T-helper 2 cell treated with Interferon-gamma antibody and Interleukin-4, amounts not matched to agents 100 ng/mL and 5 ng/mL, for 36 hours (primary cell): Measurements from ENCODE around the gene AFF3. TPM values are rescaled to one million over a fixed set of nuclear protein-coding genes. Genes with fewer than 3 reads are reported as not detected.

Experiments used
- intact Hi-C: fragments of 100-400 bp; cut with micrococcal nuclease; formaldehyde crosslinking; loops from one replicate; pipeline ENCODE4 v1.15.1; 2023
- total RNA-seq: library from RNA; stranded (reverse); gene quantifications from 2 replicates; pipeline ENCODE4 v1.2.3, GENCODE V29; 2022

AFF3 gene
- total RNA-seq, 1 donor from 2014 or later: 6.0 TPM

- intact Hi-C loops: no loop called here
Measured at GRCh38 chr2:99565227-99565626, 577.2 kb downstream of the AFF3 start.

GRCh38 chr2:99562516-99562915, 579.9 kb downstream of the AFF3 start:
- intact Hi-C loops: no loop called here

- intact Hi-C loops: no loop called here
Measured at GRCh38 chr2:99561804-99562203, 580.6 kb downstream of the AFF3 start.

- intact Hi-C loops: loop anchor here (1.0 to 5.0 kb wide), 4 partner anchors 258 to 822 kb away; no protein-coding TSS in a partner anchor
Measured at GRCh38 chr2:99559075-99559662, 583.2 kb downstream of the AFF3 start.

- intact Hi-C loops: loop anchor here (5.0 kb wide), 2 partner anchors 262 to 707 kb away; no protein-coding TSS in a partner anchor
Measured at GRCh38 chr2:99555404-99555803, 587.0 kb downstream of the AFF3 start.

GRCh38 chr2:99554871-99555270, 587.5 kb downstream of the AFF3 start:
- intact Hi-C loops: loop anchor here (5.0 kb wide), 2 partner anchors 262 to 707 kb away; no protein-coding TSS in a partner anchor

GRCh38 chr2:99554238-99554637, 588.2 kb downstream of the AFF3 start:
- intact Hi-C loops: no loop called here

- intact Hi-C loops: no loop called here
Measured at GRCh38 chr2:99552529-99552928, 589.9 kb downstream of the AFF3 start.

GRCh38 chr2:99550368-99550767, 592.0 kb downstream of the AFF3 start:
- intact Hi-C loops: no loop called here

- intact Hi-C loops: no loop called here
Measured at GRCh38 chr2:99545604-99546003, 596.8 kb downstream of the AFF3 start.

GRCh38 chr2:99545066-99545465, 597.3 kb downstream of the AFF3 start:
- intact Hi-C loops: no loop called here

- intact Hi-C loops: no loop called here
Measured at GRCh38 chr2:99544608-99545007, 597.8 kb downstream of the AFF3 start.

- intact Hi-C loops: no loop called here
Measured at GRCh38 chr2:99543247-99543646, 599.1 kb downstream of the AFF3 start.

- intact Hi-C loops: no loop called here
Measured at GRCh38 chr2:99537910-99538485, 604.4 kb downstream of the AFF3 start.

- intact Hi-C loops: no loop called here
Measured at GRCh38 chr2:99524056-99524455, 618.3 kb downstream of the AFF3 start.

GRCh38 chr2:99522157-99522556, 620.2 kb downstream of the AFF3 start:
- intact Hi-C loops: no loop called here

GRCh38 chr2:99520813-99521212, 621.6 kb downstream of the AFF3 start:
- intact Hi-C loops: no loop called here

GRCh38 chr2:99520195-99520594, 622.2 kb downstream of the AFF3 start:
- intact Hi-C loops: no loop called here

GRCh38 chr2:99514357-99514756, 628.0 kb downstream of the AFF3 start:
- intact Hi-C loops: no loop called here

- intact Hi-C loops: no loop called here
Measured at GRCh38 chr2:99512181-99512591, 630.2 kb downstream of the AFF3 start.

- intact Hi-C loops: no loop called here
Measured at GRCh38 chr2:99509387-99509786, 633.0 kb downstream of the AFF3 start.

GRCh38 chr2:99507937-99508818, 634.2 kb downstream of the AFF3 start:
- intact Hi-C loops: no loop called here
